ENCODE data around the gene EXOSC1.
"Not testable (repeated sequence)": the region's sequence is repeated elsewhere in the genome, so short reads cannot be mapped to it uniquely, and the experiment has no call there.

EXOSC1 gene

GRCh38 chr10:97483506-97483905, 37.7 kb upstream of the EXOSC1 start:
- no peak overlapping the region for H3K4me3 ChIP-seq (ENCODE audit: low read length)
- no peak for TF ChIP-seq CTCF (conservative IDR thresholded peaks at IDR 0.05; ENCODE audit: low read depth, low read length)
- no peak for DNase-seq (ENCODE audit: low read depth)

GRCh38 chr10:97482381-97482780, 36.6 kb upstream of the EXOSC1 start:
- no peak for TF ChIP-seq CTCF (conservative IDR thresholded peaks at IDR 0.05; ENCODE audit: low read depth, low read length)
- no peak overlapping the region for H3K4me3 ChIP-seq (ENCODE audit: low read length)
- DNase-seq (ENCODE audit: low read depth) = no peak

- no peak overlapping the region for H3K4me3 ChIP-seq (ENCODE audit: low read length)
- no peak for DNase-seq (ENCODE audit: low read depth)
- no peak for TF ChIP-seq CTCF (conservative IDR thresholded peaks at IDR 0.05; ENCODE audit: low read depth, low read length)
Observed at GRCh38 chr10:97481071-97481470, 35.3 kb upstream of the EXOSC1 start.

- H3K4me3 ChIP-seq (ENCODE audit: low read length) = no peak overlapping the region
- no peak for TF ChIP-seq CTCF (conservative IDR thresholded peaks at IDR 0.05; ENCODE audit: low read depth, low read length)
- no peak for DNase-seq (ENCODE audit: low read depth)
Observed at GRCh38 chr10:97479939-97480338, 34.1 kb upstream of the EXOSC1 start.

GRCh38 chr10:97479410-97479809, 33.6 kb upstream of the EXOSC1 start:
- not testable (repeated sequence) for DNase-seq (ENCODE audit: low read depth); H3K4me3 ChIP-seq (ENCODE audit: low read length)

GRCh38 chr10:97475936-97476594, 30.3 kb upstream of the EXOSC1 start:
- no peak for TF ChIP-seq CTCF (conservative IDR thresholded peaks at IDR 0.05; ENCODE audit: low read depth, low read length)
- no peak for DNase-seq (ENCODE audit: low read depth)
- H3K4me3 ChIP-seq (ENCODE audit: low read length) = no peak overlapping the region

- H3K4me3 ChIP-seq (ENCODE audit: low read length) = no peak overlapping the region
- no peak for DNase-seq (ENCODE audit: low read depth)
- TF ChIP-seq CTCF (conservative IDR thresholded peaks at IDR 0.05; ENCODE audit: low read depth, low read length) = no peak
Observed at GRCh38 chr10:97474918-97475317, 29.1 kb upstream of the EXOSC1 start.

- DNase-seq (ENCODE audit: low read depth); H3K4me3 ChIP-seq (ENCODE audit: low read length): not testable (repeated sequence)
Observed at GRCh38 chr10:97468781-97469180, 23.0 kb upstream of the EXOSC1 start.
